Measurements from ENCODE around the gene SPINK4.

GRCh38 chr9:33227008-33227398 is 13.0 kb upstream of the SPINK4 start:
- TF ChIP-seq CTCF (IDR thresholded peaks at IDR 0.05) (no peak), POLR2A (IDR thresholded peaks at IDR 0.05) (no peak)

Data from uterus (tissue), 2 donors.